ENCODE data around the gene LRRC74B. TPM values are rescaled to one million over a fixed set of nuclear protein-coding genes. Genes with fewer than 3 reads are reported as not detected.

The LRRC74B gene
- total RNA-seq, 4 donors from 2014 or later, result not detected

DNA sequence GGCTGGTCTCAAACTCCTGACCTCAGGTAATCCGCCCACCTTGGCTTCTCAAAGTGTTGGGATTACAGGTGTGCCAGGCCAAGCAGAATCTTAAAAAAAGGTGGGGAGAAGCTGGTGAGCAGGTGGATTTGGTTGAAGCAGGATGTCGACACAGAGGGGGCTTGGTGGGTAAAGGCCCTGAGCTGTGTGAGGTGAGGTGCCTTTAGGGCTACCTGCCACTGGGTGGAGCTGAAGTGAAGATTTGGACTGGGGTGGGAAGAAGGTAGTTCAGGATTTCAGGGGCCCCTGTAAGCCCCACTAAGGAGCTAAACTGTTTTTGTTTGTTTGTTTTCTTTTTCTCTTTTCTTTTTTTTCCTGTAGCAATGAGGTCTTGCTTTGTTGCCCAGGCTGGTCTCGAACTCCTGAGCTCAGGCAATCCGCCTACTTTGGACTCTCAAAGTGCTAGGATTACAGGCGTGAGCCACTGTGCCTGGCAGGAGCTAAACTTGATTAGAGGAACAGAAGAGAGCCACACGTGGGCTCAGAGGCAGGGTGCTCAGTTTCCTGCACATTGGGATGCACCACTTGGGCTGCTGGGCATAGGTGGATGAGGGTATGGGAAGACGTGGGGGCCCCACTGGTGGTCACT lies 24.8 kb upstream of the LRRC74B start:
- 71% methylated on average over 7 of the region's 7 CpGs for WGBS
- peaks cover 0 to 4% (median 0%) of the 10 kb centered on the region in 4 donors for H3K27me3 ChIP-seq
- H3K9me3 ChIP-seq, result no peaks in the 10 kb centered on the region
- no peak for DNase-seq (ENCODE audit: extremely low spot score)
- no peak overlapping the region for H3K27ac ChIP-seq (replicated peaks in 1 of 4)
- no peak overlapping the region for H3K4me3 ChIP-seq
- TF ChIP-seq POLR2AphosphoS5 (IDR thresholded peaks at IDR 0.05), result no peak
- peak in 1 of 3 experiments; percentile 14 for TF ChIP-seq CTCF (IDR thresholded peaks at IDR 0.05)
- TF ChIP-seq EP300 (IDR thresholded peaks at IDR 0.05), result no peak
- no peak for TF ChIP-seq POLR2A (IDR thresholded peaks at IDR 0.05; ENCODE audit: low read depth)
- intact Hi-C loops (cut with DNase I), result no loop called here
- H3K36me3 ChIP-seq, result no peaks in the 10 kb centered on the region
- H3K4me1 ChIP-seq, result peaks cover under 1 to 2% (median under 1%) of the 10 kb centered on the region in 4 donors

DNA sequence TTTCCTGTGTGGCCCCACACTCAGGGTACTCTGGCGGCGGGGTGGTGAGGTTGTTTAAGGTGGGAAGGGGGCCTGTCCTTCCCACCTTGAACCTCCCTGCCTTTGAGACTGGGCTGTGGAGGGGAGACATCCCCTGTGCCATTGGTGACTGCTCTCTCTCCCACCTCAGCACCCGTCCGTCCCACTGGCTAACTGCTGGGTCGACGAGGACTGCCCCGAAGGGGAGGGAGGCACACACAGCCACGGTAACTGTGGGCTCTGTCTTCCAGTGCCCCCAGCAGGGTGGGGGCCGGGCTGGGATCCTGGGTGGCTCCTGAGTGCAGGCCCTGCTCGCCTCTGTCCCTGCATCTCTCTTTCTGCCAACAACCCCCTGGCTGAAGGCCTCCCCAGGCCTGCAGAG lies 23.2 kb upstream of the LRRC74B start:
- Histone ChIP-seq H3K27ac (replicated peaks in 1 of 4) (no peak overlapping the region), H3K4me1 (peaks cover 0 to 6% (median 3%) of the 10 kb centered on the region in 4 donors), H3K36me3 (no peaks in the 10 kb centered on the region), H3K4me3 (no peak overlapping the region), H3K9me3 (no peaks in the 10 kb centered on the region), H3K27me3 (peaks cover 0 to 4% (median 0%) of the 10 kb centered on the region in 4 donors)
- intact Hi-C loops (cut with DNase I), result no loop called here
- TF ChIP-seq CTCF (IDR thresholded peaks at IDR 0.05) (no peak), POLR2A (IDR thresholded peaks at IDR 0.05; ENCODE audit: low read depth) (no peak), EP300 (IDR thresholded peaks at IDR 0.05) (no peak), POLR2AphosphoS5 (IDR thresholded peaks at IDR 0.05) (no peak)
- WGBS, result 91% methylated on average over 4 of the region's 10 CpGs
- DNase-seq (ENCODE audit: extremely low spot score), result no peak

- Histone ChIP-seq H3K36me3 (no peaks in the 10 kb centered on the region), H3K4me1 (peaks cover 0 to 9% (median 4%) of the 10 kb centered on the region in 4 donors), H3K4me3 (no peak overlapping the region), H3K27ac (replicated peaks in 1 of 4) (no peak overlapping the region), H3K9me3 (no peaks in the 10 kb centered on the region), H3K27me3 (peaks cover 0 to 4% (median 0%) of the 10 kb centered on the region in 4 donors)
- 87% methylated on average over 12 of the region's 13 CpGs for WGBS
- no peak for DNase-seq (ENCODE audit: extremely low spot score)
- intact Hi-C loops (cut with DNase I), result no loop called here
- no peak for TF ChIP-seq EP300 (IDR thresholded peaks at IDR 0.05)
- TF ChIP-seq CTCF (IDR thresholded peaks at IDR 0.05), result no peak
- no peak for TF ChIP-seq POLR2AphosphoS5 (IDR thresholded peaks at IDR 0.05)
- TF ChIP-seq POLR2A (IDR thresholded peaks at IDR 0.05; ENCODE audit: low read depth), result no peak
Observed at GRCh38 chr22:21022955-21023614, 22.7 kb upstream of the LRRC74B start.

GRCh38 chr22:21025266-21025665 lies 20.5 kb upstream of the LRRC74B start:
- no peak for DNase-seq (ENCODE audit: extremely low spot score)
- Histone ChIP-seq H3K9me3 (no peaks in the 10 kb centered on the region), H3K27ac (replicated peaks in 1 of 4) (no peak overlapping the region), H3K27me3 (peaks cover 0 to 24% (median 0%) of the 10 kb centered on the region in 4 donors), H3K36me3 (no peaks in the 10 kb centered on the region), H3K4me1 (peaks cover 0 to 9% (median 4%) of the 10 kb centered on the region in 4 donors), H3K4me3 (no peak overlapping the region)
- WGBS, result 75% methylated on average over 8 of the region's 8 CpGs
- intact Hi-C loops (cut with DNase I), result no loop called here
- TF ChIP-seq EP300 (IDR thresholded peaks at IDR 0.05), result no peak
- no peak for TF ChIP-seq CTCF (IDR thresholded peaks at IDR 0.05)
- no peak for TF ChIP-seq POLR2A (IDR thresholded peaks at IDR 0.05; ENCODE audit: low read depth)
- TF ChIP-seq POLR2AphosphoS5 (IDR thresholded peaks at IDR 0.05), result no peak
